ENCODE data around the gene ABCD3.

GRCh38 chr1:94565901-94566300, 147.7 kb downstream of the ABCD3 start:
- no peak for TF ChIP-seq NFRKB (IDR thresholded peaks at IDR 0.05)
- TF ChIP-seq TARDBP (IDR thresholded peaks at IDR 0.05) = no peak
- TF ChIP-seq FOXK2 (IDR thresholded peaks at IDR 0.05) = no peak
- TF ChIP-seq CTBP1 (IDR thresholded peaks at IDR 0.05; ENCODE audit: borderline replicate concordance) = no peak
- TF ChIP-seq BHLHE40 (IDR thresholded peaks at IDR 0.05; ENCODE audit: borderline replicate concordance) = no peak

Measured in HEK293T (cell line).